H1 (cell line): Measurements from ENCODE around the gene UXT. TPM values are rescaled to one million over a fixed set of nuclear protein-coding genes. Genes with fewer than 3 reads are reported as not detected.
A peak's percentile ranks its signal among the peaks of the same experiment; 100 is the strongest.

ENCODE experiments used
- ASH2L ChIP-seq: fragments of 200-600, 300-600 bp; sonication (generic); IDR thresholded peaks from one replicate; pipeline ENCODE4 v1.7.1; 2017; ENCODE audit warnings: low read length
- BACH1 ChIP-seq: IDR thresholded peaks from 2 replicates; pipeline ENCODE4 v1.6.1; 2012; ENCODE audit warnings: low read length, improper control_type of control experiment
- EGR1 ChIP-seq: IDR thresholded peaks from 2 replicates; pipeline ENCODE4 v1.6.1; 2011; ENCODE audit warnings: low read depth, low read length, borderline replicate concordance
- EZH2 ChIP-seq: fragments of 200-600 bp; sonication (generic); IDR thresholded peaks from 2 replicates; pipeline ENCODE4 v1.7.1; 2012; ENCODE audit warnings: low read depth, mild to moderate bottlenecking, moderate library complexity, low read length, inconsistent platforms; ENCODE audit not compliant: severe bottlenecking
- FOSL1 ChIP-seq: IDR thresholded peaks from 2 replicates; pipeline ENCODE4 v1.6.1; 2011; ENCODE audit warnings: mild to moderate bottlenecking, low read depth, low read length, moderate library complexity; ENCODE audit not compliant: insufficient read depth
- GABPA ChIP-seq: IDR thresholded peaks from 2 replicates; pipeline ENCODE4 v1.6.1; 2011; ENCODE audit warnings: mild to moderate bottlenecking, low read length, moderate library complexity, borderline replicate concordance; ENCODE audit not compliant: insufficient read depth
- KDM1A ChIP-seq: fragments of 200-600, 300-600 bp; sonication (generic); IDR thresholded peaks from 2 replicates; pipeline ENCODE4 v1.7.1; 2016; ENCODE audit warnings: mild to moderate bottlenecking, low read length, borderline replicate concordance
- KDM4A ChIP-seq: IDR thresholded peaks from one replicate; pipeline ENCODE4 v1.7.1; 2012; ENCODE audit warnings: low read depth, mild to moderate bottlenecking, moderate library complexity, low read length, inconsistent platforms; ENCODE audit not compliant: severe bottlenecking
- KDM5A ChIP-seq: fragments of 200-600 bp; IDR thresholded peaks from 2 replicates; pipeline ENCODE4 v1.7.1; 2012; ENCODE audit warnings: mild to moderate bottlenecking, low read length, inconsistent platforms, mixed read lengths
- NRF1 ChIP-seq: IDR thresholded peaks from 2 replicates; pipeline ENCODE4 v1.6.1; 2011; ENCODE audit warnings: mild to moderate bottlenecking, low read depth, low read length, improper control_type of control experiment
- PHF8 ChIP-seq: fragments of 200-600 bp; sonication (generic); conservative IDR thresholded peaks from 2 replicates; pipeline ENCODE4 v1.7.1; 2012; ENCODE audit warnings: low read depth, mild to moderate bottlenecking, inconsistent platforms, low read length, moderate library complexity
- POLR2A ChIP-seq, 2 experiments: IDR thresholded peaks; 1 replicate in 1 of 2; 2 replicates in 1 of 2; pipeline ENCODE4 v1.6.1; 2011; ENCODE audit warnings: low read depth in 2 of 2, low read length in 2 of 2, mild to moderate bottlenecking in 2 of 2; ENCODE audit errors: control extremely low read depth in 1 of 2
- POU5F1 ChIP-seq: IDR thresholded peaks from 2 replicates; pipeline ENCODE4 v1.6.1; 2011; ENCODE audit warnings: low read depth, mild to moderate bottlenecking, low read length, moderate library complexity
- RAD21 ChIP-seq, 2 experiments: IDR thresholded peaks in 1 of 2; conservative IDR thresholded peaks in 1 of 2; 2 replicates each; pipeline ENCODE4 v1.6.1; 2011; ENCODE audit warnings: low read depth in 2 of 2, low read length in 2 of 2, improper control_type of control experiment in 1 of 2, inconsistent platforms in 1 of 2, mild to moderate bottlenecking in 1 of 2, moderate library complexity in 1 of 2
- SIN3A ChIP-seq, 2 experiments: IDR thresholded peaks in 1 of 2; conservative IDR thresholded peaks in 1 of 2; 2 replicates each; pipeline ENCODE4 v1.6.1; 2011 to 2012; ENCODE audit warnings: low read length in 2 of 2, improper control_type of control experiment in 1 of 2, low read depth in 1 of 2, mild to moderate bottlenecking in 1 of 2
- TAF1 ChIP-seq: IDR thresholded peaks from 2 replicates; pipeline ENCODE4 v1.6.1; 2011; ENCODE audit warnings: mild to moderate bottlenecking, low read depth, low read length
- TEAD4 ChIP-seq: IDR thresholded peaks from 2 replicates; pipeline ENCODE4 v1.6.1; 2012; ENCODE audit warnings: low read depth, low read length, inconsistent platforms, mixed read lengths
- YY1 ChIP-seq: IDR thresholded peaks from 2 replicates; pipeline ENCODE4 v1.6.1; 2011; ENCODE audit warnings: low read depth, mild to moderate bottlenecking, low read length
- ZNF274 ChIP-seq: IDR thresholded peaks from 2 replicates; pipeline ENCODE4 v1.7.0; 2012; ENCODE audit warnings: low read length, borderline replicate concordance; ENCODE audit errors: extremely low read depth
- polyA plus RNA-seq, 7 experiments: library from polyadenylated mRNA; depleted of rRNA in 3 of 7; stranded (reverse) in 5 of 7; unstranded in 2 of 7; fragments of >200 nt in 5 of 7; fragments of 200-250 nt in 2 of 7; gene quantifications; 1 replicate in 5 of 7; 2 replicates in 1 of 7; 4 replicates in 1 of 7; pipeline versions ENCODE4 v1.2.1 to v1.2.3, GENCODE V29; 2011 to 2013; ENCODE audit warnings: missing spikeins in 2 of 7, mixed read lengths in 2 of 7
- total RNA-seq: library from RNA; stranded (reverse); fragmentation: NEBNext Ultra II Directional; extraction: Animal tissue kit (Norgen Biotek cat#: 25700); gene quantifications from 2 replicates; pipeline ENCODE4 v1.2.1, GENCODE V29; 2021
- TF ChIP-seq, protein P1 (sequence below): IDR thresholded peaks from 2 replicates; pipeline ENCODE4 v1.6.1; 2011; ENCODE audit warnings: low read depth, mild to moderate bottlenecking, low read length; ENCODE audit not compliant: insufficient read depth
- TF ChIP-seq, protein P2 (sequence below), 3 experiments: IDR thresholded peaks; 1 replicate in 2 of 3; 2 replicates in 1 of 3; pipeline versions ENCODE4 v1.5.1 to v1.6.1; 2011; ENCODE audit warnings: low read length in 3 of 3, mild to moderate bottlenecking in 3 of 3, inconsistent platforms in 2 of 3, low read depth in 1 of 3, moderate library complexity in 1 of 3; ENCODE audit not compliant: insufficient read depth in 1 of 3; ENCODE audit errors: control extremely low read depth in 1 of 3

Gene UXT
- total and polyA plus RNA-seq, 2 of the 8 experiments (the other 6 are each of a cell fraction or from before 2014, with no cell fraction given): 69.4 to 116 TPM

DNA sequence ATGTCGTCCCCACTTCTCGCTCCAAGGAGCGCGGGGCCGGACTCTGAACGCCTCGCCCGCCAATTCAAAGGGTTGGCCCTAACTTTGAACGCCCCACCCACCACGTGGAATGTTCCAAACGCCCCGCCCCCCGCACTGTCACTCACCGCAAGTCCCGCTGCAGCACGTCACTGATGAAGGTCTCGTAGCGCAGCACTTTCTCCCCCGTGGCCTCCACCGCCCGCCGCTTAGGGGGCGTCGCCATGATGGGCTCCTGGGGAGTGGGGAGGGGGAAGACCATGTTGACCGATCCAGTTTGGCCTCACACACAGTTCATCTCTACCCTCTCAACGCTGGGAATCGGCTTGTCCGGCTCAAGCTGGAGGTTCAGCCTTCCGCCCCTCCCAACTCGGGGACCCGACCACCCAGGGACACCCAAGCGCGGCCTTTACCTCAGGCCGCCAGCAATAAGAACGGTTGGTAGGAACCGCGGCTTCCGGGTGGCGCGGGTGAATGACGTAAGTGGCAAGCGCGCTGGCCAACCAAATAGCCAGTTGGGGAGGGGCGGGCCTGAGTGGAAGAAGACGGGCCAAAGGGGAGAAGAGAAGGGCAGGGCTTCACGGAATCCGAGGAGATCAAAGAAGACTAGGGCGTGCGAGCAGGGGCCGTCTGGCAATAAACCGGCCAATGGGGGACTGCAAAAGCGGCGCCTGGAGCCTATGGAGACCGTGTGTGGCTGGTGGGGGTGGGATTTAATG, at the start of gene UXT (continued):
- peak; percentile 59 for TF ChIP-seq TAF1
- TF ChIP-seq BACH1: no peak
- peak; percentile 56 for TF ChIP-seq KDM4A
- TF ChIP-seq NRF1: no peak
- TF ChIP-seq ASH2L: peak; percentile 58
- no peak for TF ChIP-seq EZH2
- peak; percentile 68; the same call in 1 of the 2 replicates for TF ChIP-seq YY1
- TF ChIP-seq PHF8: peak; percentile 85
- TF ChIP-seq POU5F1: no peak
- peak; percentile 35 to 85 for TF ChIP-seq POLR2A (IDR thresholded peaks at IDR 0.05; ENCODE audit: control extremely low read depth in 1 of 2, low read depth in 2 of 2, low read length in 2 of 2)
- TF ChIP-seq GABPA: no peak
- no peak for TF ChIP-seq ZNF274
- no peak for TF ChIP-seq RAD21 (IDR thresholded peaks at IDR 0.05 in 1 of 2, conservative IDR thresholded peaks at IDR 0.05 in 1 of 2; ENCODE audit: low read depth in 2 of 2, low read length in 2 of 2)
- TF ChIP-seq TEAD4: 0 out of 2 replicates have a peak, but pooled peaks have one; percentile 11
- TF ChIP-seq SIN3A (conservative IDR thresholded peaks at IDR 0.05 in 1 of 2, IDR thresholded peaks at IDR 0.05 in 1 of 2; ENCODE audit: low read depth in 1 of 2, low read length in 2 of 2): peak; percentile 16 to 40; a peak in 2 of 4 replicates
- TF ChIP-seq KDM5A: peak; percentile 72
- no peak for TF ChIP-seq FOSL1
- TF ChIP-seq, protein P1, sequence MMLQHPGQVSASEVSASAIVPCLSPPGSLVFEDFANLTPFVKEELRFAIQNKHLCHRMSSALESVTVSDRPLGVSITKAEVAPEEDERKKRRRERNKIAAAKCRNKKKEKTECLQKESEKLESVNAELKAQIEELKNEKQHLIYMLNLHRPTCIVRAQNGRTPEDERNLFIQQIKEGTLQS: 0 out of 2 replicates have a peak, but pooled peaks have one; percentile 32
- TF ChIP-seq EGR1: no peak
- no peak for TF ChIP-seq KDM1A
- TF ChIP-seq, protein P2, sequence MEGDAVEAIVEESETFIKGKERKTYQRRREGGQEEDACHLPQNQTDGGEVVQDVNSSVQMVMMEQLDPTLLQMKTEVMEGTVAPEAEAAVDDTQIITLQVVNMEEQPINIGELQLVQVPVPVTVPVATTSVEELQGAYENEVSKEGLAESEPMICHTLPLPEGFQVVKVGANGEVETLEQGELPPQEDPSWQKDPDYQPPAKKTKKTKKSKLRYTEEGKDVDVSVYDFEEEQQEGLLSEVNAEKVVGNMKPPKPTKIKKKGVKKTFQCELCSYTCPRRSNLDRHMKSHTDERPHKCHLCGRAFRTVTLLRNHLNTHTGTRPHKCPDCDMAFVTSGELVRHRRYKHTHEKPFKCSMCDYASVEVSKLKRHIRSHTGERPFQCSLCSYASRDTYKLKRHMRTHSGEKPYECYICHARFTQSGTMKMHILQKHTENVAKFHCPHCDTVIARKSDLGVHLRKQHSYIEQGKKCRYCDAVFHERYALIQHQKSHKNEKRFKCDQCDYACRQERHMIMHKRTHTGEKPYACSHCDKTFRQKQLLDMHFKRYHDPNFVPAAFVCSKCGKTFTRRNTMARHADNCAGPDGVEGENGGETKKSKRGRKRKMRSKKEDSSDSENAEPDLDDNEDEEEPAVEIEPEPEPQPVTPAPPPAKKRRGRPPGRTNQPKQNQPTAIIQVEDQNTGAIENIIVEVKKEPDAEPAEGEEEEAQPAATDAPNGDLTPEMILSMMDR (IDR thresholded peaks at IDR 0.05; ENCODE audit: control extremely low read depth in 1 of 3, insufficient read depth in 1 of 3, low read depth in 1 of 3, low read length in 3 of 3): no peak
